Prostate gland (tissue), 2 donors: ENCODE data around the gene ERN1. TPM values are rescaled to one million over a fixed set of nuclear protein-coding genes. Genes with fewer than 3 reads are reported as not detected.

Experiments used
- DNase-seq: peaks from one replicate; pipeline ENCODE4 v3.0.0-alpha.2; 2019; ENCODE audit warnings: low spot score
- H3K27ac ChIP-seq, 2 donors: fragments of 200-600 bp; sonication (generic); 2 replicates each; pipeline ENCODE4 v1.5.1; 2017 to 2019
- H3K27me3 ChIP-seq: fragments of 200-600 bp; sonication (generic); replicated peaks from 2 replicates; pipeline ENCODE4 v1.5.1; 2019; ENCODE audit not compliant: insufficient read depth
- H3K36me3 ChIP-seq, 2 donors: fragments of 200-600 bp; sonication (generic); 1 replicate in 1 of 2; 2 replicates in 1 of 2; pipeline versions ENCODE4 v1.5.1 to v1.8.1; 2017 to 2019
- H3K4me1 ChIP-seq: fragments of 200-600 bp; sonication (generic); replicated peaks from 2 replicates; pipeline ENCODE4 v1.5.1; 2019
- H3K4me3 ChIP-seq, 2 donors: fragments of 200-600 bp; sonication (generic); 2 replicates each; pipeline ENCODE4 v1.5.1; 2017 to 2019
- H3K9me3 ChIP-seq: fragments of 200-600 bp; sonication (generic); 2 replicates; pipeline ENCODE4 v1.5.1; 2017
- POLR2A ChIP-seq: fragments of 450-650 bp; IDR thresholded peaks from one replicate; pipeline ENCODE4 v1.6.1; 2016; ENCODE audit warnings: antibody characterized with exemption, mild to moderate bottlenecking
- POLR2AphosphoS5 ChIP-seq: sonication (generic); formaldehyde crosslinking; IDR thresholded peaks from one replicate; pipeline ENCODE4 v1.6.1; 2017; ENCODE audit warnings: antibody characterized with exemption
- WGBS: methylation state at CpG from one replicate; pipeline ENCODE4 v1.1.5; 2018; 5-methylcytosine and 5-hydroxymethylcytosine counted together
- intact Hi-C: fragments of 100-400 bp; cut with DNase I; formaldehyde crosslinking; loops from one replicate; pipeline ENCODE4 v1.14.2; 2022
- total RNA-seq, 2 donors: library from RNA; depleted of rRNA; stranded (reverse); fragments of >200 nt; gene quantifications; one replicate each; pipeline ENCODE4 v1.1.0, GENCODE V29; 2016
- TF ChIP-seq, protein P1 (sequence below), 4 experiments: fragments of 200-600 bp in 2 of 4; fragments of 450-650 bp in 2 of 4; sonication (generic) in 2 of 4; IDR thresholded peaks; 1 replicate in 3 of 4; 2 replicates in 1 of 4; pipeline ENCODE4 v1.5.1; 2016 to 2019; ENCODE audit warnings: antibody characterized with exemption in 4 of 4, mild to moderate bottlenecking in 2 of 4, moderate library complexity in 2 of 4

The ERN1 gene
- total RNA-seq, 2 donors from 2014 or later, result 14.4 to 21.4 TPM

DNA sequence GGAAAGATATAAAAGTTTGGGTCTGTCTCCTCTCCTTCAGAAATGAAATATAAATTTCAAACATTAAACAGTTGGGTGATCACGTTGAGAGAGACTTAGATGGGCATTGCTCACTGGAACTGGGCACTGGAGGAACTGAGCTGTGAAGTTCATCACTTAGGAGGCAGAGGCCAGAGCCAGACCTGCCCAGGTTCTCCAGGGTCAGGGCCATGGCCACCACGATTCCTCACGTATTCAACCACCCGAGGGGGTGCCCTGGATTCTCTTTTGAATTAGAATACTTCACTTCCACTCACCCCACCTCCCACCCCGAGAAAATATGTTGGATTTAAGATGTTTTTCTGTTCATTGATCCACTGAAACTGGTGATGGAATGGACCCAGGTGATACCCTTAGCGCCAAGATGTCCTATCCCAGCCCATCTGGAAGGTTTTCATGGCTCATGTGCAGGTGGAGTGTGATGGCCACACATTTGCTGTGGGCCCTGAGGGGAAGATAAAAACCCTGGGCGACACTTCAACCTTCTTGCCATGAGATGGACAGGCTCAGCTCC is 125.7 kb downstream of the ERN1 start:
- no peak for TF ChIP-seq POLR2A
- TF ChIP-seq POLR2AphosphoS5, result no peak
- TF ChIP-seq, protein P1, sequence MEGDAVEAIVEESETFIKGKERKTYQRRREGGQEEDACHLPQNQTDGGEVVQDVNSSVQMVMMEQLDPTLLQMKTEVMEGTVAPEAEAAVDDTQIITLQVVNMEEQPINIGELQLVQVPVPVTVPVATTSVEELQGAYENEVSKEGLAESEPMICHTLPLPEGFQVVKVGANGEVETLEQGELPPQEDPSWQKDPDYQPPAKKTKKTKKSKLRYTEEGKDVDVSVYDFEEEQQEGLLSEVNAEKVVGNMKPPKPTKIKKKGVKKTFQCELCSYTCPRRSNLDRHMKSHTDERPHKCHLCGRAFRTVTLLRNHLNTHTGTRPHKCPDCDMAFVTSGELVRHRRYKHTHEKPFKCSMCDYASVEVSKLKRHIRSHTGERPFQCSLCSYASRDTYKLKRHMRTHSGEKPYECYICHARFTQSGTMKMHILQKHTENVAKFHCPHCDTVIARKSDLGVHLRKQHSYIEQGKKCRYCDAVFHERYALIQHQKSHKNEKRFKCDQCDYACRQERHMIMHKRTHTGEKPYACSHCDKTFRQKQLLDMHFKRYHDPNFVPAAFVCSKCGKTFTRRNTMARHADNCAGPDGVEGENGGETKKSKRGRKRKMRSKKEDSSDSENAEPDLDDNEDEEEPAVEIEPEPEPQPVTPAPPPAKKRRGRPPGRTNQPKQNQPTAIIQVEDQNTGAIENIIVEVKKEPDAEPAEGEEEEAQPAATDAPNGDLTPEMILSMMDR (IDR thresholded peaks at IDR 0.05), result no peak

DNA sequence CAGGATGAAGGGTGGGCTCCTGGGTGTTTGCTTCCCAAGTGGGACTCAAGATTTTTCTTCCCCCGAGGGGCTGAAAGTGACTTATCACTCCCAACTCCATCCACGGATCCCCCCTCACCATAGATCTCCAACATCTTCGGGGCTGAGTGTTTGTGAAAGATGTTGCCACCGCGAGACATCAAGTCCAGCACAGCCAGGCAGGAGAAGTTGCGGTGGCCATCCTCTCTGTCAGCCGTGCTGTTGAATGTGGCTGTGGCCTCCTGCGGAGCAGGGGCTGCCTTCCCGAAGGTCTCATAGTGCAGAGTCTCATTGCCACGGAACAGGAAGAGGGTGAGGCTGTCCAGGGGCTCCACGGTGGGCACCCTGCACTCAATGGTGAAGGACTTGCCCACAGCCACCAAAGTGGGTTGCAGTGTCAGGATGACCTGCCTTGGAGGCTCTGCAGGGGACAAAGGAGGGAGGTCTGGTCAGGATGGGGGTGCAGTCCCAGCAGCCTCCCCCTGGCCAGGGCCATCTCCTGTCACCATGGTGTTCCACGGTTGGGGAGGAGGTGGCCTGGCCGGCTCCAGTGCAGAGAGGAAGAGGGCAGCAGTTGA is 126.3 kb downstream of the ERN1 start:
- Histone ChIP-seq H3K27me3 (no peaks in the 10 kb centered on the region), H3K4me3 (no peak overlapping the region), H3K36me3 (no peaks in the 10 kb centered on the region), H3K4me1 (no peaks in the 10 kb centered on the region), H3K9me3 (no peaks in the 10 kb centered on the region), H3K27ac (no peak overlapping the region)
- WGBS, result 88% methylated on average over 13 of the region's 13 CpGs
- TF ChIP-seq POLR2AphosphoS5 (no peak), POLR2A (no peak)
- TF ChIP-seq, protein P1 (IDR thresholded peaks at IDR 0.05), result no peak
- intact Hi-C loops, result no loop called here
- no peak for DNase-seq

More for the DNA sequence above, 125.7 kb downstream of the ERN1 start:
- Histone ChIP-seq H3K36me3 (no peaks in the 10 kb centered on the region), H3K27me3 (no peaks in the 10 kb centered on the region), H3K4me3 (no peak overlapping the region), H3K9me3 (no peaks in the 10 kb centered on the region), H3K27ac (no peak overlapping the region), H3K4me1 (no peaks in the 10 kb centered on the region)
- WGBS, result 92% methylated on average over 7 of the region's 7 CpGs
- intact Hi-C loops, result no loop called here
- no peak for DNase-seq

GRCh38 chr17:64002658-64003525 is 127.1 kb downstream of the ERN1 start:
- Histone ChIP-seq H3K9me3 (no peaks in the 10 kb centered on the region), H3K27ac (no peak overlapping the region), H3K4me1 (no peaks in the 10 kb centered on the region), H3K27me3 (no peaks in the 10 kb centered on the region), H3K4me3 (no peak overlapping the region), H3K36me3 (no peaks in the 10 kb centered on the region)
- intact Hi-C loops, result no loop called here
- DNase-seq, result no peak
- 91% methylated on average over 22 of the region's 22 CpGs for WGBS
- TF ChIP-seq POLR2A (no peak), POLR2AphosphoS5 (no peak)
- TF ChIP-seq, protein P1 (IDR thresholded peaks at IDR 0.05), result no peak

GRCh38 chr17:64001763-64002529 is 128.0 kb downstream of the ERN1 start:
- WGBS, result 85% methylated on average over 14 of the region's 14 CpGs
- Histone ChIP-seq H3K27me3 (no peaks in the 10 kb centered on the region), H3K36me3 (no peaks in the 10 kb centered on the region), H3K27ac (no peak overlapping the region), H3K9me3 (no peaks in the 10 kb centered on the region), H3K4me3 (no peak overlapping the region), H3K4me1 (no peaks in the 10 kb centered on the region)
- no peak for DNase-seq
- intact Hi-C loops, result no loop called here
- TF ChIP-seq POLR2AphosphoS5 (no peak), POLR2A (no peak)
- TF ChIP-seq, protein P1 (IDR thresholded peaks at IDR 0.05), result no peak
